GM18499 (cell line): Measurements from ENCODE around the gene MIEF1.
A peak's percentile ranks its signal among the peaks of the same experiment; 100 is the strongest.

Source experiments
- ATAC-seq: cut with Tn5 transposase; IDR thresholded peaks from one replicate; pipeline ENCODE4 v1.9.1; 2021; ENCODE audit warnings: moderate number of reproducible peaks; ENCODE audit not compliant: insufficient read depth, unreplicated experiment

Gene MIEF1

DNA sequence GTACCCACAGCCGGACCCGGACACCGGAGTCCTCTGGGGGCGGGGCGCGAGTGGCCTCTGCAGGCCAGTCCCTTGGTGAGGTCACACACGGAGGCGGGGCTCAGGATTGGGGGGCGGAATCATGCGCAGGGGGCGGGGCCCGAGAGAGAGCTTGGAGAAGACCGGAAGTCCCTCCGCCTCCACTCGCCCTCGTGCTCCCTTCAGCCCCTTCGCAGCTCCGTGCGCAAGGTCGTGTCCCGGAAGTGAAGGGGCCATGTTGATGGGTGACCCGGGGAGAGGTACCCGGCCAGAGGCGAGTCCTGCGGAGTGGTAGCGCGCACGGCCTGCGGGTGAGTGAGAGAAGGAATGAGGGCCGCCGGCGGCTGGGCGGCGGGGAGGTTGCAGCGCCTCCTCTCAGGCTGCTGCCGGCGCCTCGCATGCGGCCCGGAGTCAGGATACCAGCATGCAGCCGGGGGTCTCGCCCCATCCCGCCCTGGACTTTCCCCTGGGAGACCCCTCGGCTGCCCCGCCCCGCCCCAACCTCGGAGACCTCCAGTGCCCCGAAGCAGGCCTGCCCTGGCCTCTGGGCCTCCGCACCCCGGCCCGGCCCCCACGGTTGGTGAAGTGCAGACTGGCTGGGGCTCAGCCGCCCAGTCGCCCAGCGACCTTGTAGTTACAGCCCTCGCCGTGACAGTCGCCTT, at the start of gene MIEF1:
Gene MIEF1, plus strand, starts transcription at position 182 of the 680 bp plus-strand sequence. CDS start 9,005 bp downstream, outside the sequence.
- ATAC-seq, result peak; percentile 61

DNA sequence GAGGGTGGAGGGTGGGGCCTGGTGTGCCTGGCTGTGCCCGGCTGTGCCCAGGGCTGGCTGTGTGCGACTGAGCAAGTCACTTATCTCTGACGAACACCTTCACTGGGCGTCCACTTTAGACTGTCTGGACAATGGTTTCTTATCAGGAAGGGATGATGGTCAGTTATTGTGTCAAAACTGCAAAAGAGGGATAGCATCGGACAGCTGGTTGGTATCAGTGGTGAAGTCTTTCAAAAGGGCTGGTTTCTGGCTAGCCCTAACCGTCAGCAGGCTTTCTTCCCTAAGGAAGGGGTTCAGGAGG, 49.4 kb upstream of the MIEF1 start:
- ATAC-seq, result no peak

DNA sequence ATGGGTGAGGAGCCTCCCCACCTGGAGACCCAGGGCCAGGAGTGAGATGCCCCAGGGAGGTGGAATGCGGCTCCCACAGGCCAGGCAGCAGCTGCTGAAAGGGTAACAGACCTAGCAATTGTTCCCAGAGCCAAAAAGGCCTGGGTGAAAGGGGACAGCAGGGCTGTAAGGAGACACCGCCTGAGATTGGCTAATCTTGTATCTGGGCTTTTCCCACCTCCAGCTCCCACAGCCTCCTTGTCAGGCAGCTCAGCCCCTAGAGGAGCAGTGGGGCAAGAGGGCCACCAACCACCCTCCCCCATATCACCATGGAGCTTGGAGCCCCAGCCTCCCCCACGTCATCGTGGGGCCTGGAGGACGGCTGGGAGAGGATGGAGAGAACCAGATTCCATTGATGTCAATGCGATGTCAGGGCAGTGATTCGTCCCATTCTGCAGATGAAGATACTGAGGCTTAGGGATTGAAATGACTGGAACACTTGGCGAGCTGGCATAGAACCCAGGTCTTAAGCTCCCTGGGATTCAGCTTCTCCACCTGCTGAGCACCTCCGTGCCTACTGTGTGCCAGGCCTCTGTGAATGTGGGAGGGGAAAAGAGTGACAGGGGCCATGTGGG, 48.2 kb upstream of the MIEF1 start:
- no peak for ATAC-seq

DNA sequence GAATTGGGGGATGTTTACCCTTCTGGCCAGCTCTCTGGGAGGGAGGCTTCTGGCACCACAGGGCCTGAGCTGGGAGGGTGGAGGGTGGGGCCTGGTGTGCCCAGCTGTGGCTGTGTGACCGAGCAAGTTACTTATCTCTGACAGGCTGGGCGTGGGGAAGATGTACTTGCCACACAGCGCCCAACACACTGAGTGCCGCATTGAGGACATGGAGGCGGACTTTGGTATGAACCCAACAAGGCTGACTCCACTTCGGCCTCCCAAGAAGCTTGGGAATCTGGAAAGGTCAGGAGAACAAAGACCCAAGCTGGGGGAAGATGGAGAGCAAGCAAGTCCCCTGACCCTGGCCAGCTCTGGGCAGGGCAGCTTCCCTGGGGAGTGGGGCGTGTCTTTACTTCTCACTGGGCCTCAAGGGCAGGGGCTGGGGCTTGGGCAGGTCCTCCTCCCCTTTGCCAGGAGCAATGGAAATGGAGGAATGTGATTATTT, 47.7 kb upstream of the MIEF1 start:
- no peak for ATAC-seq

DNA sequence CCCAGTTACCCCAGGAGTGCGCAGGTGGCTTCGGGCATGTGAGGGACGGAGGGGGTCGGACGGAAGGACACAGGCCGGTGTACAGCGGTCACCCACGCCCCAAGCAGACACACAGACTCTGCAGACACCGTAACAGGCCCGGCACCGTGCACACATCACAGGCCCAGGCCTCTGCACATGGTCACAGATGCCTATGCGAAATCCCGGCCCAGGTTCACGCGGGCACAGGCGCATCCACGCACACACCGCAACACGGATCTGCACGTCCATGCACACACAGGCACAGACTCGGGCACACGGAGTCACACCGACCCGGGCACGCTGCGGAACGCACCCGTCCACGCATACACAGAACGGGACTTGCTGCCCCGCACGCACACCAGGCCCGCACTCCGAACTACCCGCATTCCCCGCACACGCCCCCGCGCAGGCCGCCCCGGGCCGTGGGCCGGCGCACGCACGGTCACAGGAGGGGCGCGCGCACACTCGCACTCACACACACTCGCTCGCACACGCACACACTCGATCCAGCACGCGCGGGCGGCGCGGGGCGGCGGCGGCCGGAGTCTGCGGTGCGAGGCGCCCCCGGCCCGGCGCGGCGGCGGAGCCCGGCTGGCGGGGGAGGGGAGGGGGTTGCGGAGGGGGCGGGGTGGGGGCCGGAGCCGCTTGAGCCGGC, 45.4 kb upstream of the MIEF1 start, which contains the start of gene MGAT3:
Gene MGAT3, plus strand, starts transcription at position 491 of the 676 bp plus-strand sequence. CDS start 30,336 bp downstream, outside the sequence.
- no peak for ATAC-seq

DNA sequence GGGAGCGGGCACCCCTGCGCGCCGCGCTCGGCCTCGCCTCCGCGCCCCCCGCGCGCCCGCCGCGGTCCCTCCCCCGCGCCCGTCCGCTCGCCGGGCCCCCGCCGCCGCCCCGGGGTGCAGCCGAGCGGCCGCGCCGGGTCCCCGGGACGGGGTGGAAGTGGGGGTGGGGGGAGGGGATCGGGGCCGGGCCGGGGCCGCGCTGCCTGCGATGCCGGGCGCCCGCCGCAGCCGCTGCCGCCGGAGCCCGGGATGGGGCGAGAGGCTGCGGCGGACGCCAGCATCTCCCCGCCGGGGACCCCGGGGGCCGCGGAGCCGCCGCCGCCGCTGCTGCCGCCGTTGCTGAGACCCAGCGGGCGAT, 44.9 kb upstream of the MIEF1 start:
- ATAC-seq, result no peak

DNA sequence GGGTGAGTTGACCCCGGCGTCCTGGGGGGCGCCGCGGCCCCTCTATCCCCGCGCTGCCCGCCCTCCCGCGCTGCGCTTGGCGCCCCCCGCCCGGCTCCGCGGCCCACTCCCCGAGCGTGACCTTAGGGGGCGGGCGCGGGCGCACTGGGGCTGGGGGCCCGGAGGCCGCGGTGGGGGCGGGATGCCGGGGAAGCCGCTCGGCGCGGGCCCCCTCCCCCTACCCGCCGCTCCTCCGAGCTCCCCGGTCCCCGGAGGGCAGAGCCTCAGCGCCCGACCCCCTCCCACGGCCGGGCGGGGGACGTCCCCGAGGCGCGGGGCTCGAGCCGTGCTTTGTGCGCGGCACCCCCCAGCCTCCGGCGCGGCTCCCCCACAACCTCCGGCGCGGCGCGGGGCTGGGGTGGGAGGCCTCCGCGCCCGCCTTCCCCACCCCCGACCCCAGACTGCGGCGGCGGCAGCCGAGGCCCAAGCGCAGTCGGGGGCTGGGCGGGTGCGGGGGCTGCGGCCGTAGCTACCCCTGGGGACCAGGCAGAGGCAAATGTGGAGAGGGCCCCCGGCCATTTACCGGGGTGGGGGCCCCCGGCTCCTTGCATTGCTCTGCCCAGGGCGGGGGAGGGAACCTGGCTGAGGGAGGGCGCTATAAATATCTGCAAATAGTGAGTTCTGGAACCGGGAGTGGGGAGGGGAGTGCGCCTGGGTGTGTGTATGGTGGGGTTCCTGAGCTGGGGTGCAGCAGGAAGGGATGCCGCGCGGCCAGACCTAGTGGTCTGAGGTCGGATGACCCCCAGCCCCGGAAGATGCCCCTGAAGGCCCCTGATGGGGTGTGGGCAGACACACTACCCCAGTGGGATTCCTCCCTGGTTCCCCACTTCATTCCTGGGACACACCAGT, 44.3 kb upstream of the MIEF1 start:
- no peak for ATAC-seq

DNA sequence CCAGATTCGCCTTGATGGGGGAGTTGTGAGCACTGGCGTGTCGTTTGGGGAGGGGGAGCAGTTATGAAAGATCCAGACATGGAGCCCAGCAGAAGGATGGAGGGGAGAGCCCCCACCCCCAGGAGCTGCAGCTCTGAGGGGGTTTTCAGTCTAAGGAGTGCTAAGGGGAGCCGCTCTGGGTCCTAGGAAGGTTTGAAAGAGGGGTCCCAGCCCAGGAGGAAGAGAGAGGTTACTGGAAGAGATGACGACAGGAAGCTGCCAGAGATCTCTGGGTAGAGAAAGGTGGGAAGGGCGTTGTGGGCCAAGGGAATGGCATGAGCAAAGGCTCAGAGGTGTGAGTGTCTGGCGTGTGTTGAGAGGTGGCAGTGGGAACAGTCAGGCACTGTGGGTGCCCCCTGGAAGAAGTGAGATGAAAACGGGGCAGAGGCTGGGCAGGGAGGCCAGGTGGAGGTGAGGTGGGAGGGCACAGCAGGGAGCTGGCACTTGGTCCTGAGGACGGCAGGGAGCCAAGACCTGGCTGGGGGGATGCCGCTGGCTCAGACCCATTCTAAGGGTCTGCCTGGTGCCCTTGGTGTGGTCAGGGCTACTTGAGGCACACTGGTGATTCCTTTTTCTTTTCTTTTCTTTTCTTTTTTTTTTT, 43.5 kb upstream of the MIEF1 start:
- no peak for ATAC-seq

DNA sequence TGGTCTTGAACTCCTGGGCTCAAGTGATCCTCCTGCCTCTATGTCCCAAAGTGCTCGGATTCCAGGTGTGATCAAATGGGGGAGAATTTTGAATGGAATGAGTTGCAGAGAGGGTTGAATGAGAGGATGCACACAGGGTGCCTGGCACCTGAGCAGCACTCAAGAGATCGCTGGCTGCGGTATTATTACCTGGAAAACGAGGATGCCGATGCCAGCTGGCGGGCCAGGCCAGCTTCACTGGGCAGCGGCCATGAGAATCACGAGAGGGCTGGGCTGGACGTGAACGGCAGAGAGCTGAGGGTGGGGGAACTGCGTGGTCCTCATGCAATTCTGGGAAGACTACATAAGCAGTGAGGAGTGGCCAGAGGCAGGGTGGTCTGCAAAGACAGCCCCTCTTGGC, 42.4 kb upstream of the MIEF1 start:
- ATAC-seq, result no peak

DNA sequence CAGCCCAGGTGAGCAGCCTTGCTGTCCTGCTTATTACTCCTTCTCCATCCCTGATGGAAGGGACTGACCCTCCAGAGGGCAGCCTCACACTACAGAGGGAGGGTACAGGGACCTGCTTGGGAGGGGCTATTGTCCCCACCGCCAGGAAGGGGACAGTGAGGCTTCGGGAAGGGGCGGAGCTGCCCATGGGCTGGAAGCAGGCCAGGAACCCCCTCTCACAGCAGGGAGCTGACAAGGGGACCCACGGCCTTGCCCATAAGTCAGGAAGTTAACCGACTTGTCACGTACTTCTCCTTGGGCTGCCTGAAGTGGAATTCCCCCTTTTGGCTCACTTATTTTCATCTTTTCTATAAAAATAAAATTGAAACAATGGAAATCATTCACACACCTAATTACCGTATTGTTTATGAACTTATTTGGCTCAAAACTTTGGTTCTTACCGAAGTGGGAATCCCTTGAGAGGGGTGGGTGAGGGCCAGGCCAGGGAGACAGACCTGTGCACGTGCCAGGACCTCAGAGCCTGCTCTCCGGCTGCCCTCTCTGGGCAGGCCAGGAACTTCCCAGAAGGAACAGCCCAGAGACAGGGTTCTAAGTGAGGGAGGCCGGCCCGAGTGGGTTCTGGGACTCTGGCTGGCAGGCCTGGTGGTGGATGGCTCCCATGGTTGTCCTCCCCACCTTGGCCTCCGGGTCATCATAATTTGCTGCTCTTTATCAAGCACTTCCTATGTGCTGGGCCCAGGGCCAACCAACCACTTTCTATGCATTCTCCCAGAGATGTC, 39.5 kb upstream of the MIEF1 start:
- no peak for ATAC-seq

DNA sequence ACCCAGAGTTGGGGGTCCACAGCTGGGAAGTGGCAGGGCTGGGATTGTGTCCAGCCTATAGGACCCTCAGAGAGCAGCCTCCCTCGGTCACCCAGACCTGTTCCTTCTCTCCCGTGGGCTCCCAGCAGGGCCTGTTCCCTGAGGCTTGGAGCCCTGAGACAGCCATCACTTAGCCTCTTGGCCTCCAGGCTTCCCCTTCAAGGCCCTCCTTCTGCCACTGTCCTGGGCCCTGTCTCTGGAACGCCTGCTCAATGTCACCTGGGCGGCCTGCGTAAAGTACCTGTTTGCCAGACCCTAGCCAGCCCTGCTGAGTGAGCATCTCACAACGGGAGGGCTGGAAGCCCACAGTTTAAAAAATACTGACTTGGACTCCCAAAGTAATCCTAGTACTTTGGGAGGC, 38.8 kb upstream of the MIEF1 start:
- no peak for ATAC-seq

DNA sequence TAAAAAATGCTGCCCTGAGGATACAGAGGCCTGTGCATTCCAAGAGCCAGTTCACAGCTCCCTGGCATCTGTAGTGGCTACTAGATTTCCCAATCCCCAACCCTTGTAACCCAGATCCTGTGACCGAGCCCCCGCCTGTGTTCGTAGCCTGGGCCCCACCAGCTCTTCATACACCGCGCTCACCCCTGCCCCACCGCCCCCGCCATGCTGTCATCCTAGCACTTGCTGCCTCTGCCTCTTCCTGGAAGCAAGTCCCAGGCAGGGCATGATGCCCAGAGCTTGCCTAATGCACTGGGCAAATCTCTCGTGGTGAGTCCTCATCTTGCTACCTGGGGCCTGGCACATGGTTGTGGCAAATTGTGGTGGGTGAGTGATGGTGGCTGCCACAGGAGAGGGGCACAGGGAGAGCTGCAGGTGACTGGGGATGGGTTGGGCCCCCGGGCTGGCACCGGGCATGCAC, 38.1 kb upstream of the MIEF1 start:
- ATAC-seq, result no peak

DNA sequence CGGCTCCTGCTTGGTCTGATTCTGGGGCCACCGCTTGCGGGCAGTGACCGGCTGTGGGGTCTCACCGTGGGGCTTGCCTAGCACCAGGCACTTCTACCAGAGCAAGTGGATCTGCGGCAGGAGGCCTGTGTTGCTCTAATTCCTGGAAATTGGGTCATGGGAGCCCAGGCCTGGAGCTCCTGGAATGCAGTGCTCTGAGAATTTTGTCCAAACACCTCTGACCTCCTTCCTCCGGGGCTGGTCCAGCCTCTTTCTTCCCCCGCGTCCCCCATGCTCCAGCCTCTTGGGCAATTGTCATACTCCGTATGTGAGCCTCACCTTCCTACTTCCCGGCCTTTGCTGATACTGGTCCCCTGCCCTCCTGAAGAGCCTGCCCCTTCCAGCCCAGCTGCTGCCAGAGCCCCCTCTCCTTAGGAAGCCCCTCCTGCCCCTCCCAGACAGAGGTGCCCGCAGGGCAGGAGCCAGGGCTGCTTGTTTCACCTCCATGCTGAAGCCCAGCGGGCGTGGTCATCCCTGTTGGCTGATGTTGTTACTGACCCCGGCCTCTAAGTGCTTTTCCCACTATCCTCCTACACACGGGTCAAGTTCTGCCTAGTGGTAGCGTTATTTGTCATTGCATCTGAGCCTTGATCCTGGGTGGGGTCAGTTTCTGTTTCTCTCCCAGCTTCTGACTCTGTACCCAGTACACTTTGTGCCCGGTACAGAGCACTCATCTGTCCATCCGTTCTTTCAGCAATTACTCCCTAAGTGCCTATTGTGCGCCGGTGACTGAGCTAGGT, 35.7 kb upstream of the MIEF1 start:
- ATAC-seq, result no peak

DNA sequence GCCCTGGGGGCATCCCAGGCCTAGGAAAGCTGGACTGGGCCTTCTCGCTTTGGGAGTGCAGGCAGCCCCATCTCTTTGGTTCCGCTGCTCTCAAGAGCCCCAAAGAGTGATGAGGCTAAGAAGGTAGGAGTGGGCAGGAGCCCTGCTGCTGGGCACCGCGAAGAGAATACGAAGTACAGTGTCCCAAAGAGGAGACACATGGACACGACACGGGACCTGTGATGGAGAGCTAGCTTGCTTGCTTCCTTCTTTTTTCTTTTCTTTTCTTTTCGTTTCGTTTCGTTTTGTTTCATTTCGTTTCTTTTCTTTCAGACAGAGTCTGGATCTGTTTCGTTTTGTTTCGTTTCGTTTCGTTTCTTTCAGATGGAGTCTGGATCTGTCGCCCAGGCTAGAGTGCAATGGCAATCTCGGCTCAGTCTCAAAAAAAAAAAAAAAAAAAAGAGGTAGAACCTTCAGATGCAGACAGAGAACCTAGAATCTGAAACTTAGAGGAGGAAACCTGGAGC, 34.6 kb upstream of the MIEF1 start:
- no peak for ATAC-seq

DNA sequence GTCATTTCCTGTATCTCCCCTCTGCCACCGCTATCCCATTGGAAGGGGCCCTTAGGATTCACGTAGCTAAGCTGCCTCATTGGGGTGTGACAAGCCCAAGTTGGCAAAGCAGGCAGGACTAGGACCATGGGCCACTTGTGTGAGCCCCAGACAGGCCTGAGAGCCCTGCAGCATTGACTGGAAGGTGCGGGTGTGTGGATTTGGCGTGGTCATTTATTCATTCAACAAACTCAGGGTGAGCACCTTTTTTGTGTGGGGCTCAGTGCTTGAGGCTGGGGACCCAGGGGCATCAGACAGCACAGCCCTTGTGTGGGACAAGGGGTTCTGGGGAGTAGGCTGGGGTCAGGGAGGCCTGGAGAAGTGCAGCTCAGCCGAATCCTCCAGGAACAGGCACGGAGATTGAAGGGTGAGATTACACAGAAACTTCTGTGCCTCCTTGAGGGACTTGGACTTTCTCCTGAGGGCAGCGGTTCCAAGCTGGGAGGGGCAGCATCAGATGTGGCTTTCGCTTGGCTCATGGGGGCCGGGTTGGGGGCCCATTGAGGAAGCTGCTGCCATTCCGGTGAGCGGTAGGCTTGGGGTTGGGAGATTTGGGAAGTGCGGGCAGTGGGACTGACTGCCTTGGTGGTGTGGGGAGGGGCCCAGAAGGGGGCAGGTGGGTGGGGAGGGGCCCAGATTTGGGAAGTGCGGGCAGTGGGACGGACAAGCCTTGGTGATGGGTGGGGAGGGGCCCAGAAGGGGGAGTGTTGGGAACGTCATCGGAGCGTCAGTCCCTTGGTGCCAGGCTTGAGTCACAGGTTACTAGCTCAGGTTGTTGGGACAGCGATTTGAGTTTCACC, 33.4 kb upstream of the MIEF1 start:
- ATAC-seq, result no peak

DNA sequence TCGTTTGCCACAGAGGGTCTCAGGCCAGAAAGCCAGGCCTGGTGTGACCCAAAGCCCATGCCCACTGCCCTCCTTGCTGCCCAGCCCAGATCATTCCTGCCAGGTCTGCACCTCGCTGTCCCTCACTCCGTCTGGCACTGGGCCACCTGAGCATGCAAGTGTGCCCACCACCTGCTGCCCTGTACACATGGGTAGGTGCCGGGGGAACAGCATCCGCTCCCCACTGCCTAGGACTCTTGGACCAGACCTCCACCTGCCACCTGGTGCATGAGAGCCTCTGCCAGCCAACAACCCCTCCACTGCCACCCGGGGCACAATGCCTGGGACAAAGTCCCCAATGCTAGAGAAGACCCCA, 32.8 kb upstream of the MIEF1 start:
- ATAC-seq, result no peak

DNA sequence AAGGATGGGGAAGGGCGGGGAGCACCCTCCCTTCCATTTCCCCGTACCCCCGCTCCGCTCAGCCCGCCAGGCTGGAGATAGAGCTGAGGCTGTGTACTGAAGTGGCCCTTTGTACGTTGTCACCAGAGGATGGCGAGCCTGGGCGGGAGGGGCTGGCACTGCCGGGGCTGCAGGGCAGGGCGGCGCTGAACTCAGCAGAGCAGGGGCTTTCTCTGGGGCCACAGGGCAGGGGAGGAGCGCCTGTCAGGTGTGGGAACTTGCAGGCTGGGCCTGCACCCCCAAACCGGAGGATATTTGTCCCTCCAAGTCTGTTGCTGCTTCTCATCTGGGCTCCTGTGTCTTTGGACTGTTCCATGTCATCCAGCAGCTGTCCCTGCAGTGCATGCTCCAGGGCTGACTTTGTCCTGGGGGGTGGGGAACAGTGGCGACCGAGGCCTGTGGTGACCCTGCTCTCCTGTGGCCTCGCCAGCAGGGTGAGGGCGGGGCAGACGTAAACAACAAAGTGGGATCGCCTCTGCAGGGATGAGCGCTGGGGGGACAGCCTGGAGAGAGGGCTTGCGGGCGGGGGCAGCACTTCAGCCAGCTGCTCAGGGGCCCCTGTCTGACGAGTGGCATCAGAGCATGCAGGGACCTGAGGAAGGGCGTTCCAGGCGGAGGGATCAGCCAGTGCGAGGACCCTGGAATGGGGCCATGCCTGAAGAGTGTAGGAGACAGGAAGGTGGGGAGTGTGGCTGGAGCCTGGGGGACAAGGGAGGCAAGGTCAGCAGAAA, 32.2 kb upstream of the MIEF1 start:
- no peak for ATAC-seq
